ENCODE results near the gene METTL25.

The METTL25 gene

DNA sequence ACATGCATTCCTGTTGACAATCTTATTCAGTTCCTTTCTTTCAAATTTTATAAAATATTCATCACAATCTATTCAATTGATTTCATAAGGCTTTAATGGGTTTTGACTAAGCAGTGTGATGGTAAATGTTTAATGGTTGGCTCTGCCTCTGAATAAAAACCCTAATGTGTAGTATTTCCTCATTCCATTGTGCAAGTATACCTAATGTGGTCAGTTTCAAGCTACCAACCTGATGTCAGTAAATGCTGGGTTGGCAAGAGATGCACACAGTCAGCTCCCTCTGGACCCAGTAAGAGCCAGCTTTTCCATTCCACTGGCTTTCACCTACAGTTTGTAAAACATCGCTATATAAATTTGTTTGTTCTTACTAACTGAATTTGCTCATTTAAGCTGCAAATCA is 53.9 kb downstream of the METTL25 start:
- TF ChIP-seq, protein P1, sequence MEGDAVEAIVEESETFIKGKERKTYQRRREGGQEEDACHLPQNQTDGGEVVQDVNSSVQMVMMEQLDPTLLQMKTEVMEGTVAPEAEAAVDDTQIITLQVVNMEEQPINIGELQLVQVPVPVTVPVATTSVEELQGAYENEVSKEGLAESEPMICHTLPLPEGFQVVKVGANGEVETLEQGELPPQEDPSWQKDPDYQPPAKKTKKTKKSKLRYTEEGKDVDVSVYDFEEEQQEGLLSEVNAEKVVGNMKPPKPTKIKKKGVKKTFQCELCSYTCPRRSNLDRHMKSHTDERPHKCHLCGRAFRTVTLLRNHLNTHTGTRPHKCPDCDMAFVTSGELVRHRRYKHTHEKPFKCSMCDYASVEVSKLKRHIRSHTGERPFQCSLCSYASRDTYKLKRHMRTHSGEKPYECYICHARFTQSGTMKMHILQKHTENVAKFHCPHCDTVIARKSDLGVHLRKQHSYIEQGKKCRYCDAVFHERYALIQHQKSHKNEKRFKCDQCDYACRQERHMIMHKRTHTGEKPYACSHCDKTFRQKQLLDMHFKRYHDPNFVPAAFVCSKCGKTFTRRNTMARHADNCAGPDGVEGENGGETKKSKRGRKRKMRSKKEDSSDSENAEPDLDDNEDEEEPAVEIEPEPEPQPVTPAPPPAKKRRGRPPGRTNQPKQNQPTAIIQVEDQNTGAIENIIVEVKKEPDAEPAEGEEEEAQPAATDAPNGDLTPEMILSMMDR (IDR thresholded peaks at IDR 0.05; ENCODE audit: borderline replicate concordance, control extremely low read depth, extremely low read depth, insufficient read depth, missing control alignments) = no peak
- DNase-seq (ENCODE audit: low spot score) = no peak
- in situ Hi-C loops (cut with MboI; ENCODE audit: low sequenced_read_pairs, unreplicated experiment) = no loop called here

DNA sequence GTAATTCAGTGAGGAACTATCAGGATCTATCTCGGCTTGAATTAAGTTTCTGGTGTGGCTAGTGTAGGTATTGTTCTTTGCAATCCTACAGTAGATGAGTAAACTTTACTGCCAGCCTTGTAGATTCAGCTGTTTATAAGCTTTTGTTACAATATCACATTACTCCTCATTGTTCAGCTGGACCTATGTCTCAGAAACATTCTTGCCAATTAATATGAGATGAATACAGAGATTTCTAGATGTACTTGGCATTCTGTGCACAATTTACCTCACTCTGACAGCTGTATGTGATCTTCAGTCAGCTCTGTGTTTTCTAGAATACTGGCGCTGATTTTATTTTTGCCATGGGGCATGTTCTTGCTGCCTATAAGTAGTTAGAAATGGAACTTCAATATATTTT is 55.7 kb downstream of the METTL25 start:
- DNase-seq (ENCODE audit: low spot score) = no peak
- TF ChIP-seq, protein P1 (IDR thresholded peaks at IDR 0.05; ENCODE audit: borderline replicate concordance, control extremely low read depth, extremely low read depth, insufficient read depth, missing control alignments) = no peak
- in situ Hi-C loops (cut with MboI; ENCODE audit: low sequenced_read_pairs, unreplicated experiment) = no loop called here

DNA sequence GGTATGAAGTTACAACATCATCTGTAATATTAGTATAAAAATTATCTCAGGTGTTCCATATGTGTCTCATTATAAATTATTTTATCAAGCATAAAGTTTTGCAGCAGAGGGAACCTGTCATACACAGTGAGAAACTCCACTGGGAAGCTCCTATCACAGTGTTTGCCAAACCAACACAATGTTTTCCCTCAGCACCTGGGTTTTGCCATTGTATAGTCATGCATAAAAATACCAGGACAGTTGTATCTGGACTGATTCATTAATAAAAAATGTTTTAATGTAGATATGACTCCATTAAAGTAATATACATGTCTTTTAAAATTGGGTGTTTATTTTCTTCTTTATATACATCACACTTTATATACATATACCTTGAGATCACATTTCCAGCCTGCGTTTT is 56.6 kb downstream of the METTL25 start:
- TF ChIP-seq, protein P1 (IDR thresholded peaks at IDR 0.05; ENCODE audit: borderline replicate concordance, control extremely low read depth, extremely low read depth, insufficient read depth, missing control alignments) = no peak
- no peak for DNase-seq (ENCODE audit: low spot score)
- in situ Hi-C loops (cut with MboI; ENCODE audit: low sequenced_read_pairs, unreplicated experiment) = no loop called here

DNA sequence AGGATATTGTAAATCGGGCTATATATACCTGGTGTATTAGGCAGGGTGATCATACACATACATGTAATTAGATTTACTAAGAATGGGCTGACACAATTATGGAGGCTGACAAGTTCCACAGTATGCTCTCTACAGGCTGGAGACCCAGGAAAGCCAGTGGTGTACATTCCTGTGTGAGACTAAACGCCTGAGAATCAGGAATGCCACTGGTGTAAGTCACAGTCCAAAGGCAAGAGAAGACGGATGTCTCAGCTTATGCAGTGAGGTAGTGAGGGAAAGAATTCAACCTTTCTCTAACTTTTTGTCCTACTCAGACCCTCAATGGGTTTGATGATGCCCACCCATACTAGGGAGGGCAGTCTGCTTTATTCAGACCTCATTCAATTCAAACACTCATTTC is 57.1 kb downstream of the METTL25 start:
- TF ChIP-seq, protein P1 (IDR thresholded peaks at IDR 0.05; ENCODE audit: borderline replicate concordance, control extremely low read depth, extremely low read depth, insufficient read depth, missing control alignments) = no peak
- in situ Hi-C loops (cut with MboI; ENCODE audit: low sequenced_read_pairs, unreplicated experiment) = no loop called here
- no peak for DNase-seq (ENCODE audit: low spot score)

DNA sequence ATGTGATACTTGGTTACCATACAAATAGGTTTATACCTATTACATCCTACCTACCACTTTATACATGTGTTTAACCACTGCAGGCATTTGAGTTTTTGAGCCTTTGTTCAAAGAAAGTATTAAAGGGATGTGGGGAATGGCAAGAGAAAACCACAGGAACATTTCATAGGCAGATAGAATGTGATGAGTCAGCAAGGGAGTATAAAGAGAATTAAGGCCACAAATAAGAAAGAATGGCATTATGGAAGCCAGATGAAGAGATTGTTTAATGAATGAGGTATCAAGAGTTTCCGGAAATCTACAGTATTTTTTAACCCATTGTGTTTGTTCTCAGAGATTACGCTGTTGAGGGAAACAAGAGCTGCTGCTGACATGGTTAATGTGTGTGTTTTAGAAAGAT is 66.9 kb downstream of the METTL25 start:
- in situ Hi-C loops (cut with MboI; ENCODE audit: low sequenced_read_pairs, unreplicated experiment) = no loop called here
- no peak for DNase-seq (ENCODE audit: low spot score)
- TF ChIP-seq, protein P1 (IDR thresholded peaks at IDR 0.05; ENCODE audit: borderline replicate concordance, control extremely low read depth, extremely low read depth, insufficient read depth, missing control alignments) = no peak

DNA sequence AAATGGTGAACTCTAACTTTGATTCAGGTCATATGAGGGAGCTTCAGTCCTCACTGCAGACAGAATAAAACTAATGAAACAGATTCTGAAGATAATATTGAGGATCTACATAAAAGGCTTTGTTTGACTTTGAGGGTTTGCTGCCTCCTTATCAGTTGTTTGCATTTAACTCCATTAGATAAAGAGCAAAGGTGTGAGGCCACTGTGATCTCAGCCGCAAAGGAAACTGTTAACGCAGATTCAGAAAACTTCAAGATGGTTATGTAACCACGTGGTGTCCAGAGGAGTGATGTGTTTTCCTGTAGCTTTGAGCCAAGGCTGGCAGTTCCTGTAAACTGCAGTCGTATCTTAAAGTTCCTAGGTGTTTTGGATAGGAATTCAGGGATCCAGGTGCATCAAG is 67.8 kb downstream of the METTL25 start:
- in situ Hi-C loops (cut with MboI; ENCODE audit: low sequenced_read_pairs, unreplicated experiment) = no loop called here

More for the DNA sequence above, 67.8 kb downstream of the METTL25 start:
- TF ChIP-seq, protein P1 (IDR thresholded peaks at IDR 0.05; ENCODE audit: borderline replicate concordance, control extremely low read depth, extremely low read depth, insufficient read depth, missing control alignments) = no peak
- no peak for DNase-seq (ENCODE audit: low spot score)

All from GM13976 (cell line).